Measurements from ENCODE around the gene FTH1. TPM values are rescaled to one million over a fixed set of nuclear protein-coding genes. Genes with fewer than 3 reads are reported as not detected.

FTH1 gene
- polyA plus RNA-seq, 1 of the 3 experiments (the other 2 are of a cell fraction) = 1,229 TPM

- Histone ChIP-seq H3F3A (replicated peaks; ENCODE audit: insufficient read depth) (no peaks in the 10 kb centered on the region), H3K9ac (no peak overlapping the region), H2AFZ (ENCODE audit: low read depth) (no peak overlapping the region), H3K4me1 (ENCODE audit: control insufficient read depth in 1 of 2, insufficient read depth in 2 of 2, low read depth in 1 of 2, low read length in 1 of 2) (no peaks in the 10 kb centered on the region), H4K20me1 (ENCODE audit: insufficient read depth) (no peaks in the 10 kb centered on the region), H3K27me3 (ENCODE audit: insufficient read depth) (no peaks in the 10 kb centered on the region), H3K36me3 (replicated peaks in 1 of 2; ENCODE audit: control insufficient read depth in 1 of 2, insufficient read depth in 2 of 2, low read length in 1 of 2) (no peaks in the 10 kb centered on the region), H3K79me2 (ENCODE audit: insufficient read depth) (no peaks in the 10 kb centered on the region), H3K27ac (ENCODE audit: low read depth in 2 of 2, low read length in 1 of 2) (no peak overlapping the region), H3K9me3 (no peaks in the 10 kb centered on the region), H3K4me3 (ENCODE audit: low read depth in 2 of 2, low read length in 1 of 2) (no peak overlapping the region), H3K4me2 (no peak overlapping the region), H3K9me2 (no peaks in the 10 kb centered on the region)
- TF ChIP-seq MEF2A (IDR thresholded peaks at IDR 0.05; ENCODE audit: borderline replicate concordance, low read depth) (no peak), RFX5 (IDR thresholded peaks at IDR 0.05; ENCODE audit: low read length) (no peak), CTCF (IDR thresholded peaks at IDR 0.05) (no peak), RCOR1 (IDR thresholded peaks at IDR 0.05; ENCODE audit: low read length) (no peak), NRF1 (IDR thresholded peaks at IDR 0.05; ENCODE audit: low read depth, low read length) (no peak), POLR2AphosphoS5 (IDR thresholded peaks at IDR 0.05; ENCODE audit: low read depth, low read length) (no peak), USF1 (IDR thresholded peaks at IDR 0.05; ENCODE audit: borderline replicate concordance, low read depth) (no peak), RXRA (IDR thresholded peaks at IDR 0.05; ENCODE audit: borderline replicate concordance, low read depth) (no peak), YY1 (IDR thresholded peaks at IDR 0.05; ENCODE audit: low read depth) (no peak), ZBTB33 (IDR thresholded peaks at IDR 0.05; ENCODE audit: borderline replicate concordance, low read depth) (no peak), TAF1 (IDR thresholded peaks at IDR 0.05; ENCODE audit: borderline replicate concordance, low read depth, low read length) (no peak), NFIC (IDR thresholded peaks at IDR 0.05; ENCODE audit: borderline replicate concordance) (no peak), CHD2 (IDR thresholded peaks at IDR 0.05; ENCODE audit: low read length, partially characterized antibody) (no peak), SIN3A (IDR thresholded peaks at IDR 0.05; ENCODE audit: borderline replicate concordance, low read depth, low read length) (no peak), FOSL2 (IDR thresholded peaks at IDR 0.05; ENCODE audit: borderline replicate concordance, low read depth) (no peak)
- 25% methylated on average over 3 of the region's 5 CpGs for WGBS (ENCODE audit: low lambda C conversion rate)
- ChIA-PET CTCF (interaction anchor here (1.3 to 2.5 kb wide), 2 partner anchors 114 to 1023 kb away, joined by 4 to 5 read pairs; no protein-coding TSS in a partner anchor), POLR2A (no interaction called here)
- no peak for DNase-seq
These were observed 45.5 kb upstream of the FTH1 start for GRCh38 chr11:62012832-62013461.
